ENCODE measurements around the gene HELZ2.

The HELZ2 gene

DNA sequence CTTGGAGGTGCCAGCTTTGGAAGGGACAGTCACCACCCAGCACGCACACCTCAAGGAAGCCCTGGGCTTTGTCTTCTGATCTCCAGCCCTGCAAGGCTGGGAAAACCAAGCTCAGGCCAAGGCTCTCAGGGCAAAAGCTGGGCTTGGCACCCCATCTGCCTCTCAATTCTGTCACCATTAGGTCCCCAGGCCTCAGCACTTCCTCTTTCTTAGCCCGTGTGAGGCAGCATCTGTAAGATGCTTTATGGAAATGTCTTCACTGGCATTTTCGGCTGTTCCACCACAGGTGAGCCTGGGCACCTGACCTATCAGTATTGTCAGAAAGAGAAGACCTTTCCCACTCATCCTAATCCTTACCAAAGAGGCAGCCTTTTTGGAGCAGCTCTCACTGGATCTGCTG is 28.3 kb upstream of the HELZ2 start:
- no peak for TF ChIP-seq CTCF (IDR thresholded peaks at IDR 0.05)

- TF ChIP-seq CTCF (IDR thresholded peaks at IDR 0.05), result no peak
Observed at GRCh38 chr20:63599396-63600050, 25.5 kb upstream of the HELZ2 start.

- TF ChIP-seq CTCF (IDR thresholded peaks at IDR 0.05), result no peak
Observed at GRCh38 chr20:63598479-63599395, 24.7 kb upstream of the HELZ2 start.

- no peak for TF ChIP-seq CTCF (IDR thresholded peaks at IDR 0.05)
Observed at GRCh38 chr20:63597651-63598478, 23.8 kb upstream of the HELZ2 start.

- TF ChIP-seq CTCF (IDR thresholded peaks at IDR 0.05), result no peak
Observed at GRCh38 chr20:63596423-63596822, 22.4 kb upstream of the HELZ2 start.

DNA sequence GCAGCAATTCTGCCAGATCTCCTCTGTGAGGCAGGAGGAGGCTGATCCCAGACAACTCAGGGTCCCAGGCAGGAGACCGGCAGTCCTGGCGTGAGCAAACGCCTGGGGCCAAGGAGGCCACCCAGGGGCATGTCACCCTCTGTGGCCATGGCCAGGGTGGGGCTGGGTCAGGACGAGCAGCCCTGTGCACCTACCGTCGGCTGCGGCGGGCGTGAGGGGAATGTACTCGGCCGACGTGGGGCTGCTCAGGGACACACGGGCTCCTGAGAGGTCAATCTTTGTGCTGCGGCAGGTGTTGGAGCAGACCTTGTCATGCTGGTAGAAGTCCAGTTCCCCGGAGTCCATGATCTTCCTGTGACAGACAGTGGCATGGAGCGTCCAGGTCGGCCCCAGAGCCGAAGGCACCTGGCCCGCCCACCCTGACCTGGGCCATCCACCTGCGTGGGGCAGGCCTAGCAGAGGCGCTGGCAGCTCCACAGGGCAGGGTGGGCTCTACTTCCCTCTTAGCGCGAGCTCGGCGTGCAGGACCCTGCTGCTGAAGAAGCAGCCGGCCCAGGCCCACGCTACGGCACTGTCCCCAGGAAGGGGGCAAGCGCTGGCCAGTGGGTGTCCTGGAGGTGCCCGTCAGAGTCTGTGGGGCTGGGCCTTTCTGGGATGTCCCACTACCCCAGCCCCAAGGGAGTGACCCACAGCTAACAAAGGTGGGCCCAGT is 21.5 kb upstream of the HELZ2 start:
- no peak for TF ChIP-seq CTCF (IDR thresholded peaks at IDR 0.05)

DNA sequence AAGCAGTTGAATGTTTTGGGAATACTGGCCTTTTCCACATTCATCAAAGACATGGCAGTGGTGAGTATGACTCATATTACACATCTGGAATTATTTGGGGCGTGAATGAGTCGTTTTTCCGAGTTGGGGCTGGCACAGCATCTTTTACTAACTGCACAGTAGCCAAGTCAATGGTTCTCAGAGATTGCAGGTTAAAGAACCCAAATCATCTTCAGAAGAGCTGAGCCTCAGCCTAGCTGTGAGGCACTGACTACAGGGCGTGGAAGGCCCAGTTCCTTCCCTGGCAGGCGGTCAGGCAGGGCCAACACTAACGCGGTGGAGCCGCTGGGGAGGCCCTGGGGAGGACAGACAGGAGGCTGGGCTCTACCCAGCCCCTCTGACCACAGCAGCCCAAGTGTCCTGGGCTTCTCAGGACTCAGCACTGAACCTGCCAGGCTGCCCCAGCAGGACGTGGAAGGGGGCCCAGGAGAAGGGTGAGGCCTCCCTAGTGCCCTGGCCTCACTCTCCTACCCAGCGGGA is 20.1 kb upstream of the HELZ2 start:
- no peak for TF ChIP-seq CTCF (IDR thresholded peaks at IDR 0.05)

Measured in LNCAP (cell line).